Inflammatory macrophage treated with lipopolysaccharide for 4 hours (primary cell): Measurements from ENCODE around the gene ZNF296.
A peak's percentile ranks its signal among the peaks of the same experiment; 100 is the strongest.

Source experiments
- DNase-seq: peaks from one replicate; pipeline ENCODE4 v3.0.0-alpha.2; 2020

The ZNF296 gene

GRCh38 chr19:45102481-45102880, 26.2 kb upstream of the ZNF296 start:
- no peak for DNase-seq

GRCh38 chr19:45101806-45102205, 25.5 kb upstream of the ZNF296 start:
- no peak for DNase-seq

GRCh38 chr19:45100846-45101252, 24.6 kb upstream of the ZNF296 start:
- DNase-seq: no peak

- no peak for DNase-seq
Observed at GRCh38 chr19:45100201-45100600, 23.9 kb upstream of the ZNF296 start.

GRCh38 chr19:45099467-45100191, 23.4 kb upstream of the ZNF296 start:
- DNase-seq: no peak

GRCh38 chr19:45098521-45099466, 22.5 kb upstream of the ZNF296 start:
- DNase-seq: no peak

GRCh38 chr19:45097776-45098520, 21.7 kb upstream of the ZNF296 start:
- peak; percentile 90 for DNase-seq

GRCh38 chr19:45097450-45097775, 21.1 kb upstream of the ZNF296 start:
- no peak for DNase-seq

- DNase-seq: no peak
Observed at GRCh38 chr19:45096700-45097099, 20.4 kb upstream of the ZNF296 start.

GRCh38 chr19:45095496-45096413, 19.5 kb upstream of the ZNF296 start:
- DNase-seq: peak; percentile 10

- no peak for DNase-seq
Observed at GRCh38 chr19:45094707-45095106, 18.4 kb upstream of the ZNF296 start.

- no peak for DNase-seq
Observed at GRCh38 chr19:45094137-45094536, 17.9 kb upstream of the ZNF296 start.

GRCh38 chr19:45092747-45093678, 16.7 kb upstream of the ZNF296 start, which contains the start of gene PPP1R37:
Gene PPP1R37, plus strand, starts transcription at chr19:45093179. Its CDS starts 147 bp downstream, at chr19:45093326.
- DNase-seq: peak; percentile 98

GRCh38 chr19:45091031-45091923, 15.0 kb upstream of the ZNF296 start:
- DNase-seq: peak; percentile 99

GRCh38 chr19:45090606-45091005, 14.3 kb upstream of the ZNF296 start:
- no peak for DNase-seq

- DNase-seq: no peak
Observed at GRCh38 chr19:45090034-45090433, 13.8 kb upstream of the ZNF296 start.

GRCh38 chr19:45087531-45087930, 11.3 kb upstream of the ZNF296 start:
- peak; percentile 38 for DNase-seq

GRCh38 chr19:45086480-45086879, 10.2 kb upstream of the ZNF296 start:
- no peak for DNase-seq

GRCh38 chr19:45082170-45082569, 5.9 kb upstream of the ZNF296 start:
- DNase-seq: no peak

- DNase-seq: no peak
Observed at GRCh38 chr19:45079911-45080370, 3.7 kb upstream of the ZNF296 start.
